Measurements from ENCODE around the gene A3GALT2.

- TF ChIP-seq CTCF (conservative IDR thresholded peaks at IDR 0.05 in 1 of 2, IDR thresholded peaks at IDR 0.05 in 1 of 2; ENCODE audit: extremely low read depth in 1 of 2, insufficient read depth in 1 of 2, low read depth in 1 of 2, low read length in 2 of 2): no peak
- TF ChIP-seq EZH2 (IDR thresholded peaks at IDR 0.05; ENCODE audit: borderline replicate concordance, low read length): no peak
Measured at GRCh38 chr1:33259879-33260278, 61.0 kb downstream of the A3GALT2 start.
